ENCODE results near the gene MAP3K6. TPM values are rescaled to one million over a fixed set of nuclear protein-coding genes. Genes with fewer than 3 reads are reported as not detected.
A peak's percentile ranks its signal among the peaks of the same experiment; 100 is the strongest.

Gene MAP3K6
- total RNA-seq, 4 donors from 2014 or later, result 31.1 to 64.3 (median 54.3) TPM

GRCh38 chr1:27321813-27322568 is 44.8 kb downstream of the MAP3K6 start, which contains the start of gene TMEM222:
TMEM222 (plus strand) TSS chr1:27322163; CDS start chr1:27322198, 35 bp downstream.
- ATAC-seq, result peak; percentile 99
- 0% methylated on average over 1 of the region's 67 CpGs for WGBS, 2 donors (ENCODE audit: low coverage in 1 of 2)
- Histone ChIP-seq H3K27ac (peak within 1 kb of the TSS; percentile 70 to 92 (median 90)), H3K9me3 (no peaks in the 10 kb centered on the region), H3K27me3 (no peaks in the 10 kb centered on the region), H3K4me1 (peaks cover 0 to 51% (median 13%) of the 10 kb centered on the region in 3 donors), H3K36me3 (peaks cover 0 to 31% of the 10 kb centered on the region in 2 donors), H3K4me3 (peak within 1 kb of the TSS; percentile 81 to 83)
- TF ChIP-seq CTCF (IDR thresholded peaks at IDR 0.05), result peak in 3 of 4 experiments; percentile 40 to 69 (median 57)
- peak; percentile 57 to 63 for TF ChIP-seq POLR2A (IDR thresholded peaks at IDR 0.05)
- TF ChIP-seq EP300 (IDR thresholded peaks at IDR 0.05), result no peak
- TF ChIP-seq POLR2AphosphoS5 (IDR thresholded peaks at IDR 0.05), result peak; percentile 86

GRCh38 chr1:27318596-27318995 is 48.2 kb downstream of the MAP3K6 start:
- Histone ChIP-seq H3K4me3 (no peak overlapping the region), H3K9me3 (no peaks in the 10 kb centered on the region), H3K27ac (no peak overlapping the region), H3K4me1 (peaks cover 0 to 18% (median 8%) of the 10 kb centered on the region in 3 donors), H3K36me3 (no peaks in the 10 kb centered on the region), H3K27me3 (no peaks in the 10 kb centered on the region)
- WGBS, 2 donors (ENCODE audit: low coverage in 1 of 2), result 25% methylated on average over 1 of the region's 1 CpG; no CpG with 5 or more reads in 1 of the 2 donors
- TF ChIP-seq CTCF (IDR thresholded peaks at IDR 0.05) (no peak), POLR2AphosphoS5 (IDR thresholded peaks at IDR 0.05) (no peak), POLR2A (IDR thresholded peaks at IDR 0.05) (no peak), EP300 (IDR thresholded peaks at IDR 0.05) (no peak)
- no peak for ATAC-seq

- Histone ChIP-seq H3K27me3 (no peaks in the 10 kb centered on the region), H3K4me1 (peaks cover 0 to 13% (median 4%) of the 10 kb centered on the region in 3 donors), H3K4me3 (no peak overlapping the region), H3K9me3 (no peaks in the 10 kb centered on the region), H3K27ac (no peak overlapping the region), H3K36me3 (no peaks in the 10 kb centered on the region)
- no peak for TF ChIP-seq POLR2AphosphoS5 (IDR thresholded peaks at IDR 0.05)
- no peak for TF ChIP-seq POLR2A (IDR thresholded peaks at IDR 0.05)
- no peak for TF ChIP-seq EP300 (IDR thresholded peaks at IDR 0.05)
- TF ChIP-seq CTCF (IDR thresholded peaks at IDR 0.05), result no peak
- ATAC-seq, result no peak
- 7 to 15% methylated on average over 2 to 4 of the region's 4 CpGs for whole genome bisulfite sequencing, 2 donors (ENCODE audit: low coverage in 1 of 2)
Measured at GRCh38 chr1:27318136-27318535, 48.6 kb downstream of the MAP3K6 start.

- TF ChIP-seq CTCF (IDR thresholded peaks at IDR 0.05) (no peak), POLR2A (IDR thresholded peaks at IDR 0.05) (no peak)
- no peak for ATAC-seq
- WGBS, 2 donors (ENCODE audit: low coverage in 1 of 2), result 70% methylated on average over 2 of the region's 5 CpGs; no CpG with 5 or more reads in 1 of the 2 donors
- no peak overlapping the region for H3K4me3 ChIP-seq
- H3K4me1 ChIP-seq, result peaks cover 0 to 8% (median 0%) of the 10 kb centered on the region in 3 donors
- no peaks in the 10 kb centered on the region for H3K27me3 ChIP-seq
- no peaks in the 10 kb centered on the region for H3K36me3 ChIP-seq
- no peaks in the 10 kb centered on the region for H3K9me3 ChIP-seq
- H3K27ac ChIP-seq, result no peak overlapping the region
Measured at GRCh38 chr1:27316860-27317259, 49.9 kb downstream of the MAP3K6 start.

GRCh38 chr1:27314737-27315136 is 52.0 kb downstream of the MAP3K6 start:
- TF ChIP-seq EP300 (IDR thresholded peaks at IDR 0.05), result no peak
- no peak for TF ChIP-seq CTCF (IDR thresholded peaks at IDR 0.05)
- TF ChIP-seq POLR2A (IDR thresholded peaks at IDR 0.05), result no peak
- TF ChIP-seq POLR2AphosphoS5 (IDR thresholded peaks at IDR 0.05), result no peak
- no peaks in the 10 kb centered on the region for H3K9me3 ChIP-seq
- 91% methylated on average over 2 of the region's 2 CpGs; no CpG with 5 or more reads in 1 of the 2 donors for WGBS, 2 donors (ENCODE audit: low coverage in 1 of 2)

More at GRCh38 chr1:27314737-27315136, 52.0 kb downstream of the MAP3K6 start:
- ATAC-seq, result no peak
- H3K4me1 ChIP-seq, result no peaks in the 10 kb centered on the region
- H3K27ac ChIP-seq, result no peak overlapping the region
- H3K36me3 ChIP-seq, result peaks cover 0 to 6% of the 10 kb centered on the region in 2 donors
- H3K4me3 ChIP-seq, result no peak overlapping the region
- no peaks in the 10 kb centered on the region for H3K27me3 ChIP-seq
